Esophagus squamous epithelium (tissue), 5 donors: Measurements from ENCODE around the gene ANKRD23. TPM values are rescaled to one million over a fixed set of nuclear protein-coding genes. Genes with fewer than 3 reads are reported as not detected.

Experiments used
- DNase-seq: peaks from one replicate; lab custom pipeline; 2025; lab: John Stamatoyannopoulos, UW
- H3K27ac ChIP-seq, 4 donors: fragments of 200-600 bp; sonication (generic); one replicate each; pipeline ENCODE4 v1.5.1; 2016 to 2019; ENCODE audit warnings: mild to moderate bottlenecking in 1 of 4
- H3K27me3 ChIP-seq, 4 donors: fragments of 200-600 bp; sonication (generic); 1 replicate in 3 of 4; 2 replicates in 1 of 4; pipeline versions ENCODE4 v1.5.1 to v1.6.0; 2017 to 2021; ENCODE audit warnings: antibody characterized with exemption in 1 of 4
- H3K36me3 ChIP-seq, 3 donors: fragments of 200-600 bp; sonication (generic); one replicate each; pipeline ENCODE4 v1.5.1; 2016 to 2019
- H3K4me1 ChIP-seq, 3 donors: fragments of 200-600 bp; sonication (generic); one replicate each; pipeline ENCODE4 v1.5.1; 2017 to 2019
- H3K4me3 ChIP-seq, 4 donors: fragments of 200-600 bp; sonication (generic); 1 replicate in 3 of 4; 2 replicates in 1 of 4; pipeline ENCODE4 v1.5.1; 2016 to 2019; ENCODE audit warnings: mild to moderate bottlenecking in 2 of 4, moderate library complexity in 1 of 4
- H3K9me3 ChIP-seq, 3 donors: fragments of 200-600 bp; sonication (generic); one replicate each; pipeline ENCODE4 v1.5.1; 2016 to 2019
- POLR2A ChIP-seq, 4 donors: fragments of 450-650 bp; IDR thresholded peaks; one replicate each; pipeline ENCODE4 v1.6.1; 2017; ENCODE audit warnings: antibody characterized with exemption in 4 of 4, mild to moderate bottlenecking in 4 of 4, moderate library complexity in 3 of 4
- WGBS, 2 donors: methylation state at CpG; one replicate each; pipeline ENCODE4 v1.1.5; 2018; 5-methylcytosine and 5-hydroxymethylcytosine counted together
- intact Hi-C: fragments of 100-400 bp; cut with DNase I; formaldehyde crosslinking; loops from one replicate; pipeline ENCODE4 v1.15.0; 2022
- total RNA-seq, 4 donors: library from RNA; depleted of rRNA; stranded (reverse); fragments of >200 nt; gene quantifications; one replicate each; pipeline ENCODE4 v1.1.0, GENCODE V29; 2016
- TF ChIP-seq, protein P1 (sequence below), 6 experiments: fragments of 450-650 bp in 4 of 6; fragments of 200-600 bp in 2 of 6; sonication (generic) in 2 of 6; IDR thresholded peaks; one replicate each; pipeline ENCODE4 v1.5.1; 2016 to 2019; ENCODE audit warnings: antibody characterized with exemption in 6 of 6, mild to moderate bottlenecking in 4 of 6, moderate library complexity in 4 of 6
- donor health status: DM: yes; HTN: yes; CAD: no.

ANKRD23 gene
- total RNA-seq, 4 donors from 2014 or later, result 1.00 to 3.4 (median 2.1) TPM

- intact Hi-C loops, result no loop called here
- WGBS, 2 donors, result 57 to 58% methylated on average over 5 to 8 of the region's 9 CpGs
- no peak overlapping the region for H3K4me3 ChIP-seq
- H3K36me3 ChIP-seq, result no peaks in the 10 kb centered on the region
- H3K9me3 ChIP-seq, result no peaks in the 10 kb centered on the region
- H3K27me3 ChIP-seq, result no peaks in the 10 kb centered on the region
- peak overlapping the region in 3 of 4 donors; percentile 69 to 86 (median 79) for H3K27ac ChIP-seq
- no peak for DNase-seq
- H3K4me1 ChIP-seq, result peaks cover 67 to 81% (median 72%) of the 10 kb centered on the region in 3 donors
- TF ChIP-seq, protein P1, sequence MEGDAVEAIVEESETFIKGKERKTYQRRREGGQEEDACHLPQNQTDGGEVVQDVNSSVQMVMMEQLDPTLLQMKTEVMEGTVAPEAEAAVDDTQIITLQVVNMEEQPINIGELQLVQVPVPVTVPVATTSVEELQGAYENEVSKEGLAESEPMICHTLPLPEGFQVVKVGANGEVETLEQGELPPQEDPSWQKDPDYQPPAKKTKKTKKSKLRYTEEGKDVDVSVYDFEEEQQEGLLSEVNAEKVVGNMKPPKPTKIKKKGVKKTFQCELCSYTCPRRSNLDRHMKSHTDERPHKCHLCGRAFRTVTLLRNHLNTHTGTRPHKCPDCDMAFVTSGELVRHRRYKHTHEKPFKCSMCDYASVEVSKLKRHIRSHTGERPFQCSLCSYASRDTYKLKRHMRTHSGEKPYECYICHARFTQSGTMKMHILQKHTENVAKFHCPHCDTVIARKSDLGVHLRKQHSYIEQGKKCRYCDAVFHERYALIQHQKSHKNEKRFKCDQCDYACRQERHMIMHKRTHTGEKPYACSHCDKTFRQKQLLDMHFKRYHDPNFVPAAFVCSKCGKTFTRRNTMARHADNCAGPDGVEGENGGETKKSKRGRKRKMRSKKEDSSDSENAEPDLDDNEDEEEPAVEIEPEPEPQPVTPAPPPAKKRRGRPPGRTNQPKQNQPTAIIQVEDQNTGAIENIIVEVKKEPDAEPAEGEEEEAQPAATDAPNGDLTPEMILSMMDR (IDR thresholded peaks at IDR 0.05), result no peak
- no peak for TF ChIP-seq POLR2A (IDR thresholded peaks at IDR 0.05)
Observed at GRCh38 chr2:96883306-96883705, 39.5 kb upstream of the ANKRD23 start.

DNA sequence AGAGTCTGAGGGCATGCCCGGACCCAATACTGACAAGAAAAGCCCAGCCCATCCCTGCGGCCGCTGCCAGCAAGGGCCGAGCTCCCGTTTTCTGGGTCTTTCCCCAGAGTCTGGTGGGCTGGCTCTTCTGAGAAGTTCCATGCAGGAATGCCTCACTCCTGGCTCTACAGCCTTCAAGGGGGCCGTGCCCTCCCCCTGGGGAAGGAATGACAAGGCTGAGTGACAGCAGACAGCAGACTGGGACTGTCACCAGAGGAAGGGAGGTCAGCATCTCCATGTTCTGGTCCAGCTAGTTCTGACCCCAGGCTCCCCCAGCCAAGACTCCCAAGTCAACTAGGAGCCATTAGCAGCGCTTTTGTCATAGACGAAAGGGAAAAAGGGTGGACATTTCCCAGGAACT is 39.1 kb upstream of the ANKRD23 start:
- Histone ChIP-seq H3K27ac (peak overlapping the region; percentile 69 to 86 (median 76)), H3K4me1 (peaks cover 63 to 81% (median 72%) of the 10 kb centered on the region in 3 donors), H3K27me3 (no peaks in the 10 kb centered on the region), H3K36me3 (no peaks in the 10 kb centered on the region), H3K4me3 (no peak overlapping the region), H3K9me3 (no peaks in the 10 kb centered on the region)
- WGBS, 2 donors, result 38 to 44% methylated on average over 3 to 7 of the region's 8 CpGs
- no peak for DNase-seq
- intact Hi-C loops, result no loop called here
- TF ChIP-seq POLR2A (IDR thresholded peaks at IDR 0.05), result no peak
- TF ChIP-seq, protein P1 (IDR thresholded peaks at IDR 0.05), result no peak

GRCh38 chr2:96882230-96882629 is 38.4 kb upstream of the ANKRD23 start:
- Histone ChIP-seq H3K36me3 (no peaks in the 10 kb centered on the region), H3K27ac (peak overlapping the region; percentile 69 to 86 (median 76)), H3K4me3 (no peak overlapping the region), H3K9me3 (no peaks in the 10 kb centered on the region), H3K27me3 (no peaks in the 10 kb centered on the region), H3K4me1 (peaks cover 63 to 80% (median 71%) of the 10 kb centered on the region in 3 donors)
- peak in 1 of 4 donors; percentile 26 for TF ChIP-seq POLR2A (IDR thresholded peaks at IDR 0.05)
- TF ChIP-seq, protein P1 (IDR thresholded peaks at IDR 0.05), result no peak
- WGBS, 2 donors, result 66% methylated on average over 6 of the region's 12 CpGs; no CpG with 5 or more reads in 1 of the 2 donors
- intact Hi-C loops, result no loop called here
- no peak for DNase-seq

DNA sequence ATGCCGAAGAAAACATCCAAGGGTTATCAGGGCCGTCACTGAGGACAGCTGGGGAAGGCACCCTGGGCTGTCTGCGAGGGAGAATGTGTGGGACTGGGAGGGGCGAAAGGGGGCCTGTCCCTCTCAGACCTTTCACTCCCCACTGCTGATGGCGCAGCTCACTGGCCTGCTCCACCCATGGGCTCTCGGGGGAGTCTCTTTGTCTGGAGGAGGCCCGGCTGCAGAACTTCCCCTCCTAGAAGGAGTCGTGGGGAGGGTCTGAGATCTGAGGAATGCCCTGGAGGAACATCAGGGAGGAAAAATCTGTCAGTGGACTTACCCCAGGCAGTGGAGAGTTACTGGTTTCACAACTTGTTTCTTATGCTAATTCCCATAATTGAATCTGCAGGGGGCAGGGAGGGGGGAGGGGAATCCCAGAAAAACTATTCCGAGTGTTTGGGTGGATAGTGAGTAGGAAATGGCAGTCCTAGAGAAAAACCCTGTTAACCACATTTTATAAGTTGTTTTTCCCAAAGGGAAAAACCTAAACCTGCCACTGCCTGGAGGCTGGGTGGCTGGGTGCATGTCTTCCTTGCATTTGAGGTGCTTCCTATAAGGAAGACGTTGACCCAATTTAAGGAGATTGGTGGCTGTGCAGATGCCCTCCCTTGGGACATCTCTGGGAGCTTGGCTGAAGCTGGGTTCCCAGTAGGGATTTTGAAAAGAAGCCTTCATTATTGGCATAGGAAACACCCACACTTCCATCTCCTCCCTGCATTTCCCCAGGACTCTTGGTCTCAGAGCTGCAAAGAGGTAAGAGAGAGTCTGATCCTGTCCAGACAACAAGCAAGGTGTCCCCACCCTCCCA is 37.8 kb upstream of the ANKRD23 start:
- TF ChIP-seq POLR2A (IDR thresholded peaks at IDR 0.05), result no peak
- TF ChIP-seq, protein P1 (IDR thresholded peaks at IDR 0.05), result no peak
- Histone ChIP-seq H3K4me3 (no peak overlapping the region), H3K27me3 (no peaks in the 10 kb centered on the region), H3K4me1 (peaks cover 56 to 73% (median 64%) of the 10 kb centered on the region in 3 donors), H3K36me3 (no peaks in the 10 kb centered on the region), H3K9me3 (no peaks in the 10 kb centered on the region), H3K27ac (peak overlapping the region; percentile 69 to 86 (median 76))
- intact Hi-C loops, result no loop called here
- WGBS, 2 donors, result 32 to 50% methylated on average over 6 to 8 of the region's 10 CpGs
- DNase-seq, result no peak

DNA sequence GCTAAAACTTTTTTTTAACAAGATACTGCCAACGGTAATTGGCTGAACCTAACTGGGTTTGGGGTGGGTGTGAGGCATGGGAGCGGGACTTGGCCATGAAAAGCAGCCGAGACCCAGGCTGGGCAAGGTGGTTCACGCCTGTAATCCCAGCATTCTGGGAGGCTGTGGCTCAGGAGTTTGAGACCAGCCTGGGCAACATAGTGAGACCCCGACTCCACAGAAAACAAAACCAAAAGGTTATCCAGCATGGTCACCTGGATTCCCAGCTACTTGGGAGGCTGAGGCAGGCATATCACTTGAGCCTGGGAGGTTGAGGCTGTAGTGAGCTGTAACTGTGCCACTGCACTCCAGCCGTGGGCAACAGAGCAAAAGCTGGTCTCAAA is 37.1 kb upstream of the ANKRD23 start:
- no peak overlapping the region for H3K4me3 ChIP-seq
- peak overlapping the region in 1 of 4 donors; percentile 86 for H3K27ac ChIP-seq
- no peak for DNase-seq
- H3K4me1 ChIP-seq, result peaks cover 53 to 72% (median 58%) of the 10 kb centered on the region in 3 donors
- intact Hi-C loops, result no loop called here
- H3K36me3 ChIP-seq, result no peaks in the 10 kb centered on the region
- WGBS, 2 donors, result 43 to 82% methylated on average over 1 to 4 of the region's 6 CpGs
- no peaks in the 10 kb centered on the region for H3K9me3 ChIP-seq
- no peak for TF ChIP-seq POLR2A (IDR thresholded peaks at IDR 0.05)
- TF ChIP-seq, protein P1 (IDR thresholded peaks at IDR 0.05), result no peak
- H3K27me3 ChIP-seq, result no peaks in the 10 kb centered on the region
